ENCODE results near the gene THAP10. TPM values are rescaled to one million over a fixed set of nuclear protein-coding genes. Genes with fewer than 3 reads are reported as not detected.

THAP10 gene
- total RNA-seq, 4 donors from 2014 or later = 2.2 to 14.9 (median 8.3) TPM; not detected in 1

GRCh38 chr15:70835415-70835814, 56.8 kb downstream of the THAP10 start:
- DNase-seq = no peak
- 92% methylated on average over 6 of the region's 6 CpGs; no CpG with 5 or more reads in 1 of the 2 donors for WGBS, 2 donors (ENCODE audit: low coverage in 1 of 2)
- in situ Hi-C loops (cut with MboI; ENCODE audit: low pct_ligation_motif_present in 1 of 4, low pct_unique_long_range_greater_than_20kb in 1 of 4, low sequenced_read_pairs in 3 of 4) (no loop called here), intact Hi-C loops (cut with DNase I; ENCODE audit: low total_unique reads) (no loop called here)
- Histone ChIP-seq H3K4me1 (peaks cover 0 to 3% (median 0%) of the 10 kb centered on the region in 4 donors), H3K36me3 (no peaks in the 10 kb centered on the region), H3K9me3 (no peaks in the 10 kb centered on the region), H3K27me3 (no peaks in the 10 kb centered on the region), H3K4me3 (no peak overlapping the region), H3K27ac (no peak overlapping the region)
- TF ChIP-seq EP300 (IDR thresholded peaks at IDR 0.05; ENCODE audit: low read depth) (no peak), CTCF (IDR thresholded peaks at IDR 0.05) (no peak), POLR2A (IDR thresholded peaks at IDR 0.05) (no peak), POLR2AphosphoS5 (IDR thresholded peaks at IDR 0.05) (no peak)

GRCh38 chr15:70834999-70835398, 57.2 kb downstream of the THAP10 start:
- intact Hi-C loops (cut with DNase I; ENCODE audit: low total_unique reads) = no loop called here

GRCh38 chr15:70833861-70834765, 58.1 kb downstream of the THAP10 start:
- Histone ChIP-seq H3K4me3 (no peak overlapping the region), H3K36me3 (no peaks in the 10 kb centered on the region), H3K9me3 (no peaks in the 10 kb centered on the region), H3K27me3 (no peaks in the 10 kb centered on the region), H3K4me1 (peaks cover 0 to 3% (median 0%) of the 10 kb centered on the region in 4 donors), H3K27ac (no peak overlapping the region)
- DNase-seq = no peak
- 60 to 74% methylated on average over 8 to 9 of the region's 9 CpGs for WGBS, 2 donors (ENCODE audit: low coverage in 1 of 2)
- TF ChIP-seq EP300 (IDR thresholded peaks at IDR 0.05; ENCODE audit: low read depth) = no peak
- no peak for TF ChIP-seq POLR2A (IDR thresholded peaks at IDR 0.05)
- TF ChIP-seq POLR2AphosphoS5 (IDR thresholded peaks at IDR 0.05) = no peak
- TF ChIP-seq CTCF (IDR thresholded peaks at IDR 0.05) = no peak
- in situ Hi-C loops (cut with MboI; ENCODE audit: low pct_ligation_motif_present in 1 of 4, low pct_unique_long_range_greater_than_20kb in 1 of 4, low sequenced_read_pairs in 3 of 4) (no loop called here), intact Hi-C loops (cut with DNase I; ENCODE audit: low total_unique reads) (no loop called here)

More at GRCh38 chr15:70834999-70835398, 57.2 kb downstream of the THAP10 start:
- Histone ChIP-seq H3K4me3 (no peak overlapping the region), H3K27me3 (no peaks in the 10 kb centered on the region), H3K9me3 (no peaks in the 10 kb centered on the region), H3K36me3 (no peaks in the 10 kb centered on the region), H3K4me1 (peaks cover 0 to 3% (median 0%) of the 10 kb centered on the region in 4 donors), H3K27ac (no peak overlapping the region)
- whole genome bisulfite sequencing, 2 donors (ENCODE audit: low coverage in 1 of 2) = 76 to 90% methylated on average over 2 of the region's 2 CpGs
- in situ Hi-C loops (cut with MboI; ENCODE audit: low pct_ligation_motif_present in 1 of 4, low pct_unique_long_range_greater_than_20kb in 1 of 4, low sequenced_read_pairs in 3 of 4) = no loop called here
- DNase-seq = no peak
- TF ChIP-seq POLR2A (IDR thresholded peaks at IDR 0.05) (no peak), POLR2AphosphoS5 (IDR thresholded peaks at IDR 0.05) (no peak), EP300 (IDR thresholded peaks at IDR 0.05; ENCODE audit: low read depth) (no peak), CTCF (IDR thresholded peaks at IDR 0.05) (no peak)

- intact Hi-C loops (cut with DNase I; ENCODE audit: low total_unique reads) = no loop called here
- Histone ChIP-seq H3K27ac (no peak overlapping the region), H3K9me3 (no peaks in the 10 kb centered on the region), H3K36me3 (no peaks in the 10 kb centered on the region), H3K4me1 (peaks cover 0 to 3% (median 0%) of the 10 kb centered on the region in 4 donors), H3K27me3 (no peaks in the 10 kb centered on the region), H3K4me3 (no peak overlapping the region)
- TF ChIP-seq CTCF (IDR thresholded peaks at IDR 0.05) (no peak), POLR2AphosphoS5 (IDR thresholded peaks at IDR 0.05) (no peak), EP300 (IDR thresholded peaks at IDR 0.05; ENCODE audit: low read depth) (no peak), POLR2A (IDR thresholded peaks at IDR 0.05) (no peak)
- WGBS, 2 donors (ENCODE audit: low coverage in 1 of 2) = 84 to 90% methylated on average over 3 of the region's 3 CpGs
- in situ Hi-C loops (cut with MboI; ENCODE audit: low pct_ligation_motif_present in 1 of 4, low pct_unique_long_range_greater_than_20kb in 1 of 4, low sequenced_read_pairs in 3 of 4) = no loop called here
- no peak for DNase-seq
Measured at GRCh38 chr15:70833422-70833821, 58.8 kb downstream of the THAP10 start.
